Stomach smooth muscle (tissue), 2 donors: Measurements from ENCODE around the gene MRPS27.

Experiments
- H3K27ac ChIP-seq: one replicate; pipeline ENCODE4 v1.7.0; 2013; ENCODE audit warnings: mild to moderate bottlenecking, low read length, inconsistent platforms
- H3K27me3 ChIP-seq, 2 donors: one replicate each; pipeline ENCODE4 v1.7.0; 2013; ENCODE audit warnings: low read length in 2 of 2; ENCODE audit not compliant: insufficient read depth in 2 of 2, control insufficient read depth in 1 of 2
- H3K36me3 ChIP-seq, 2 donors: one replicate each; pipeline ENCODE4 v1.7.0; 2013; ENCODE audit warnings: low read length in 2 of 2; ENCODE audit not compliant: control insufficient read depth in 2 of 2, insufficient read depth in 2 of 2
- H3K4me1 ChIP-seq: one replicate; pipeline ENCODE4 v1.7.0; 2013; ENCODE audit warnings: low read length; ENCODE audit not compliant: control insufficient read depth, insufficient read depth
- H3K4me3 ChIP-seq, 2 donors: one replicate each; pipeline ENCODE4 v1.7.0; 2013; ENCODE audit warnings: low read length in 2 of 2
- H3K9ac ChIP-seq, 2 donors: one replicate each; pipeline ENCODE4 v1.7.0; 2013; ENCODE audit warnings: low read length in 2 of 2, mild to moderate bottlenecking in 1 of 2
- H3K9me3 ChIP-seq, 2 donors: one replicate each; pipeline ENCODE4 v1.7.0; 2013; ENCODE audit warnings: low read length in 2 of 2; ENCODE audit not compliant: control insufficient read depth in 2 of 2
- donor health status: healthy.
- donor health status: Pancreatic carcinoma.

The MRPS27 gene

GRCh38 chr5:72281430-72281763 is 38.6 kb downstream of the MRPS27 start:
- Histone ChIP-seq H3K27ac (peak overlapping the region; percentile 64), H3K9me3 (no peaks in the 10 kb centered on the region), H3K4me1 (peaks cover 21% of the 10 kb centered on the region), H3K27me3 (no peaks in the 10 kb centered on the region), H3K4me3 (peak overlapping the region in 1 of 2 donors; percentile 10), H3K36me3 (no peaks in the 10 kb centered on the region), H3K9ac (peak overlapping the region in 1 of 2 donors; percentile 29)

GRCh38 chr5:72280581-72281069 is 39.4 kb downstream of the MRPS27 start:
- peaks cover 21% of the 10 kb centered on the region for H3K4me1 ChIP-seq
- no peak overlapping the region for H3K9ac ChIP-seq
- H3K9me3 ChIP-seq, result no peaks in the 10 kb centered on the region
- no peaks in the 10 kb centered on the region for H3K36me3 ChIP-seq
- peak overlapping the region; percentile 64 for H3K27ac ChIP-seq
- H3K4me3 ChIP-seq, result no peak overlapping the region
- no peaks in the 10 kb centered on the region for H3K27me3 ChIP-seq

- H3K9ac ChIP-seq, result no peak overlapping the region
- H3K36me3 ChIP-seq, result no peaks in the 10 kb centered on the region
- H3K4me1 ChIP-seq, result peaks cover 4% of the 10 kb centered on the region
- no peak overlapping the region for H3K27ac ChIP-seq
- H3K9me3 ChIP-seq, result no peaks in the 10 kb centered on the region
- H3K4me3 ChIP-seq, result no peak overlapping the region
- no peaks in the 10 kb centered on the region for H3K27me3 ChIP-seq
Observed at GRCh38 chr5:72276219-72276752, 43.8 kb downstream of the MRPS27 start.

- no peak overlapping the region for H3K4me3 ChIP-seq
- H3K27me3 ChIP-seq, result no peaks in the 10 kb centered on the region
- no peaks in the 10 kb centered on the region for H3K36me3 ChIP-seq
- no peak overlapping the region for H3K9ac ChIP-seq
- H3K4me1 ChIP-seq, result no peaks in the 10 kb centered on the region
- no peak overlapping the region for H3K27ac ChIP-seq
- H3K9me3 ChIP-seq, result no peaks in the 10 kb centered on the region
Observed at GRCh38 chr5:72273547-72273946, 46.5 kb downstream of the MRPS27 start.

- Histone ChIP-seq H3K4me1 (no peaks in the 10 kb centered on the region), H3K36me3 (no peaks in the 10 kb centered on the region), H3K27me3 (no peaks in the 10 kb centered on the region), H3K9me3 (no peaks in the 10 kb centered on the region), H3K4me3 (no peak overlapping the region), H3K9ac (no peak overlapping the region), H3K27ac (no peak overlapping the region)
Observed at GRCh38 chr5:72272398-72272797, 47.6 kb downstream of the MRPS27 start.

- Histone ChIP-seq H3K27me3 (no peaks in the 10 kb centered on the region), H3K9ac (no peak overlapping the region), H3K27ac (no peak overlapping the region), H3K4me3 (no peak overlapping the region), H3K36me3 (no peaks in the 10 kb centered on the region), H3K4me1 (no peaks in the 10 kb centered on the region), H3K9me3 (no peaks in the 10 kb centered on the region)
Observed at GRCh38 chr5:72271702-72272101, 48.3 kb downstream of the MRPS27 start.

- Histone ChIP-seq H3K9ac (no peak overlapping the region), H3K4me1 (no peaks in the 10 kb centered on the region), H3K27me3 (no peaks in the 10 kb centered on the region)
Observed at GRCh38 chr5:72270037-72270436, 50.0 kb downstream of the MRPS27 start.

GRCh38 chr5:72269411-72269780 is 50.6 kb downstream of the MRPS27 start:
- Histone ChIP-seq H3K36me3 (no peaks in the 10 kb centered on the region), H3K4me1 (no peaks in the 10 kb centered on the region), H3K9me3 (no peaks in the 10 kb centered on the region), H3K9ac (no peak overlapping the region), H3K27me3 (no peaks in the 10 kb centered on the region), H3K4me3 (no peak overlapping the region), H3K27ac (no peak overlapping the region)

More at GRCh38 chr5:72270037-72270436, 50.0 kb downstream of the MRPS27 start:
- Histone ChIP-seq H3K9me3 (no peaks in the 10 kb centered on the region), H3K36me3 (no peaks in the 10 kb centered on the region), H3K27ac (no peak overlapping the region), H3K4me3 (no peak overlapping the region)

- Histone ChIP-seq H3K9ac (no peak overlapping the region), H3K9me3 (no peaks in the 10 kb centered on the region), H3K27ac (no peak overlapping the region), H3K36me3 (no peaks in the 10 kb centered on the region), H3K27me3 (no peaks in the 10 kb centered on the region), H3K4me3 (no peak overlapping the region), H3K4me1 (no peaks in the 10 kb centered on the region)
Observed at GRCh38 chr5:72268753-72269410, 51.2 kb downstream of the MRPS27 start.

- no peaks in the 10 kb centered on the region for H3K36me3 ChIP-seq
- H3K27me3 ChIP-seq, result no peaks in the 10 kb centered on the region
- H3K4me3 ChIP-seq, result no peak overlapping the region
- no peak overlapping the region for H3K9ac ChIP-seq
- H3K4me1 ChIP-seq, result no peaks in the 10 kb centered on the region
- no peak overlapping the region for H3K27ac ChIP-seq
- H3K9me3 ChIP-seq, result no peaks in the 10 kb centered on the region
Observed at GRCh38 chr5:72268260-72268659, 51.8 kb downstream of the MRPS27 start.

- Histone ChIP-seq H3K9me3 (no peaks in the 10 kb centered on the region), H3K9ac (no peak overlapping the region), H3K27ac (no peak overlapping the region), H3K36me3 (no peaks in the 10 kb centered on the region), H3K4me3 (no peak overlapping the region), H3K4me1 (no peaks in the 10 kb centered on the region), H3K27me3 (no peaks in the 10 kb centered on the region)
Observed at GRCh38 chr5:72267685-72268084, 52.4 kb downstream of the MRPS27 start.
